Vagina (tissue), 2 donors: ENCODE data around the gene GPR153.

Experiments
- CTCF ChIP-seq, 3 experiments: fragments of 450-650 bp in 2 of 3; fragments of 200-600 bp in 1 of 3; sonication (generic) in 1 of 3; IDR thresholded peaks; one replicate each; pipeline ENCODE4 v1.5.1; 2017 to 2019; ENCODE audit warnings: antibody characterized with exemption in 3 of 3, mild to moderate bottlenecking in 2 of 3, moderate library complexity in 2 of 3
- POLR2AphosphoS5 ChIP-seq, 2 donors: sonication (generic); formaldehyde crosslinking; IDR thresholded peaks; one replicate each; pipeline ENCODE4 v1.9.0; 2017; ENCODE audit warnings: antibody characterized with exemption in 2 of 2, mild to moderate bottlenecking in 2 of 2, low read depth in 1 of 2; ENCODE audit not compliant: insufficient read depth in 1 of 2

- TF ChIP-seq CTCF (IDR thresholded peaks at IDR 0.05): no peak
- TF ChIP-seq POLR2AphosphoS5 (IDR thresholded peaks at IDR 0.05; ENCODE audit: insufficient read depth in 1 of 2, low read depth in 1 of 2): no peak
Observed at GRCh38 chr1:6243993-6244392, 16.9 kb downstream of the GPR153 start, which contains the start of gene HES3.
